Activated CD8-positive, alpha-beta memory T cell treated with anti-CD3 and anti-CD28 coated beads, Interleukin-2, amount 50 U/mL, for 1 hour (primary cell): ENCODE data around the gene RARA.

ENCODE experiments used
- DNase-seq: peaks from one replicate; pipeline ENCODE4 v3.0.0-alpha.2; 2020; ENCODE audit errors: extremely low read depth

Gene RARA

DNA sequence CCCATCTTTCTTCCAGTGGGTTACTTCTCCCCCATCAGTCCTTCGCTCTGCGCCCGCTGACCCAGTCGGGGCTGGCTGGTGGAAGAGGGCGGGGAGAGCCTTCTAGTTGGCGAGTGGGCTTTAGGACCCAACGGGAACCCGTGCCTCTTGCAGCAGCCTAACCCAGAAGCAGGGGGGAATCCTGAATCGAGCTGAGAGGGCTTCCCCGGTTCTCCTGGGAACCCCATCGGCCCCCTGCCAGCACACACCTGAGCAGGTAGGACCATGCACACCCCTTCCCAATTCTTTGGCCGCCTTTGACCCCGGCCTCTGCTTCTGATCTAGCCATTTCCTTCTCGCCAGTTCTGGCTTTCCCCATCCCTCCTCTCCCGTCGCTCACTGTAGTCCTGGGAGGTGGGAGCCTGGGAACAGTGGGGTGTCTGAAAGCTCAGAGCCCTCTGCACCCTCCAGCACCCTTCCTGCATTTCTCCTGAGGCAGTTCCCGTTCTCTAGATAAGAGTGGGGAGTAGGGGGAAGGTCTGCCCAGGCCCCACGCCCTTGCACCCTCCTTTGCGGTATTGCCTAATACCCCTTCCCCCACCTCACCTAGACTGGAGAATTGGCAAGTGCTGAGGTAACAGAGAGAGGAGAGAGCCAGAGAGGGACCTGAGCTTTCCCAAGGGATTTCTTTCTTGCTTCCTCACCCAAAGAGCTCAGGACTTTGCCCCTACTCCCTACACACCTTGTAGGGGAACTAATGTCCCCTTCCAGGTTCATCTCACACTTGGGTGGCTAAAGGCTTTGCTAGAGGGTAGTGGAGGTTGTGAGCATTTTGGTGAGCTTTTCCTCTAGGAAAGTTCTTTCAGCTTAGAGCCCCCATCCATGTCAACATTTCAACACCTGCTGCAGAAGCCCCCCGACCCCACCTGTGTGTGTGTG, at the start of gene RARA:
RARA (plus strand) TSS at position 150 of the 918 bp plus-strand sequence. CDS start 22,039 bp downstream, outside the sequence.
- DNase-seq = no peak

GRCh38 chr17:40259505-40259904, 49.5 kb upstream of the RARA start:
- no peak for DNase-seq

- no peak for DNase-seq
Measured at GRCh38 chr17:40260528-40260927, 48.5 kb upstream of the RARA start.

DNA sequence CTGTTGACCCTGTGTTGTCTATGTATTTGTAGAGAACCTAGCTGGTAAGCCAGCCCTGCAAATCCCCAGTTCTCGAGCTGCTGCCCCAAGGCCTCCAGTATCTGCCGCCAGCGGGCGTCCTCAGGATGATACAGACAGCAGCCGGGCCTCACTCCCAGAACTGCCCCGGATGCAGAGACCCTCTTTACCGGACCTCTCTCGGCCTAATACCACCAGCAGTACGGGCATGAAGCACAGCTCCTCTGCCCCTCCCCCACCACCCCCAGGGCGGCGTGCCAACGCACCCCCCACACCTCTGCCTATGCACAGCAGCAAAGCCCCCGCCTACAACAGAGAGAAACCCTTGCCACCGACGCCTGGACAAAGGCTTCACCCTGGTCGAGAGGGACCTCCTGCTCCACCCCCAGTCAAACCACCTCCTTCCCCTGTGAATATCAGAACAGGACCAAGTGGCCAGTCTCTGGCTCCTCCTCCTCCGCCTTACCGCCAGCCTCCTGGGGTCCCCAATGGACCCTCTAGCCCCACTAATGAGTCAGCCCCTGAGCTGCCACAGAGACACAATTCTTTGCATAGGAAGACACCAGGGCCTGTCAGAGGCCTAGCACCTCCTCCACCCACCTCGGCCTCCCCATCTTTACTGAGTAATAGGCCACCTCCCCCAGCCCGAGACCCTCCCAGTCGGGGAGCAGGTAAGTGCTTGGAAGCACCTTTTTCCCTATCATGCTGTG, 44.4 kb upstream of the RARA start:
- no peak for DNase-seq

DNA sequence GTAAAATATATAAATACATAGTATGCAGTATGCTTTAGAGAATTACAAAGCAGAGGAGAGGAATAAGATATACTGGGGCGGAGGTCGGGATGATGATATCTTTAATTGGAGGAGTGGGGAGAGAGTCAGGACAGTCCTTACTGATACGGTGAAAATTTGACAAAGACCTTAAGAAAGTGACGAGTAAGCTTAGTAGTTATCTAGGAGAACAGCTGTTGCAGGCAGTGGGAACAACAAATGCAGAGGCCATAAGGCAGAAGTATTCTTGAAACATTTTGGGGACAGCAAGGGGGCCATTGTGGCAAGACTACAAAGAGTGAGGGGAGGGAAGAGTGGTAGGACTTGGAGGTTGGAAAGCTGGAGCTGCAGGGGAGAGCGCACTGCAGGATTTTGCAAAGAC, 43.6 kb upstream of the RARA start:
- DNase-seq = no peak

DNA sequence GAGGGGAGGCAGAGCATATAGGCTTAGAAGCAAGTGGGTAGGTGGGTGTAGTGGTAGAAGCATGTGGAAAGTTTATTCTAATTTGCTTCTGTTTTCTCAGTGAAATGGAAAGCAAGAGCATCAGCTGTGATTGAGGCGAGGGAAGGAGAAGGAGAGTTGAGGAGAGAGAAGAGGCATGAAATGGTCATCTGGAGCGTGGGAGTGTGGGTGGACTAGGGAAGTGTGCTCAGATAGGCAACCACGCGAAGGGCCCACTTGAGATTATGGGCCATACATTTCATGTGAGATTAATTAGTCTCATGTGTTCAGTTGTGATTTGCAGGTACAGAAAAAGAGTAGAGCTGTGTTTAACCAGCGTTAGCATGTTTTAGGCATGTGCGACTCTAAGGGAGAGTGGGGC, 42.1 kb upstream of the RARA start:
- DNase-seq = no peak

GRCh38 chr17:40268141-40268712, 40.8 kb upstream of the RARA start:
- DNase-seq = no peak

DNA sequence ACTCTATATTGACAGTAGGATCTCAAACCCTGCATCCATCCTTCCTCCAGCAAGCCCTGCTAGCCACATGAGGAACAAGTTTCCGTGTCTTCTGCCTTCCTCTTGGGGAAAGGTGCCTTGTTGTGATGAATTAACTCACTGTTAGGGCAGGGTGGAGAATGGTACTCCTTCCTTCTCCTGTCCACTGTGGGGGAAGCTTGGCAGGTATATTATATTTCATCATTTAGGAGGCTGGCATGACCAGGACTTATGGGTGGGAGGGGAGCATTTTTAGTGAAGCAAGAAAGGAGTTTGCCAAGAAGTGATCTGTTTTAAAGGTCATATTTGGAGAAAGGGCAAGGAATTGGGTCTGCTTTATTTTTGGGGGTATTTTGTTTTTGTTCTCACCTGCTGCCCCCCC, 30.6 kb upstream of the RARA start:
- no peak for DNase-seq

DNA sequence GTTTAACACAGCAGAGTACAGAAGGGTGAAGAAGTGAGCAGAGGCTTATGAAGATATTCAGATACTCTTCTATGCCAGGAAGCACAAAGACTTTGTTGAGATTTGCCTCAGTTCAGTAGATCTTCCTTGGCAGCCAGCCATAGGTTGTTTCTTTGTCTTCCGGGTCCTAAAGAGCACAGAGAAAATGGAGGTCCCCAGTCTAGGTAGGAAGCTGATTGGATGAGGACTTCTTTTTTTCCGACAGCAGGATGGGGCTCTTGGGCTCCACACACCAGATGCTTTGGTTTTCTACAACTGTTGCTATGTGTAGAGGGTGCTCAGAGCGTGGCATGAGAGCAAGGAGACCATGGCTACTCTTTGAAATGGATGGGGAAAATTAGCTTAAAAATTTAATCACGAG, 29.6 kb upstream of the RARA start:
- no peak for DNase-seq

GRCh38 chr17:40281663-40282062, 27.3 kb upstream of the RARA start:
- no peak for DNase-seq

GRCh38 chr17:40283662-40284061, 25.3 kb upstream of the RARA start:
- no peak for DNase-seq

- no peak for DNase-seq
Measured at GRCh38 chr17:40284085-40284713, 24.8 kb upstream of the RARA start.

DNA sequence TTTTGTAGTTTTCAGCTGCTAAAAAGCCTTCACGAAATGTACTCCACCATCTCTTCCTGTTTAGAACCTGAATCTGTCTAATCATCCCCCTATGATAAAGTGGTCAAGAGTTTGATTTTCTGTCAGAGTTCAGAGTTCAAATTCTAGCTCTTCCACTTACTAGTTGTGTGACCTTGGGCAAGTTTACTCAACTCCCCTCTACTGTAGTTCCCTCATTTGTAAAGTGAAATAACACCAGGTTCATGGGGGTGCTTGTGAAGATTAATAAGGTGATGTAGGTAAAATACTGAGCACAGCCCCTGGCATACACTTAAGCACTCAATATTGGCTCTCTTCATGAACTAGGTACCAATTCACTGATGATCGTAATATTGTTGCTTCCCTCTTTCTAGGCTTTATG, 22.5 kb upstream of the RARA start:
- no peak for DNase-seq

- no peak for DNase-seq
Measured at GRCh38 chr17:40287159-40287493, 21.9 kb upstream of the RARA start.

DNA sequence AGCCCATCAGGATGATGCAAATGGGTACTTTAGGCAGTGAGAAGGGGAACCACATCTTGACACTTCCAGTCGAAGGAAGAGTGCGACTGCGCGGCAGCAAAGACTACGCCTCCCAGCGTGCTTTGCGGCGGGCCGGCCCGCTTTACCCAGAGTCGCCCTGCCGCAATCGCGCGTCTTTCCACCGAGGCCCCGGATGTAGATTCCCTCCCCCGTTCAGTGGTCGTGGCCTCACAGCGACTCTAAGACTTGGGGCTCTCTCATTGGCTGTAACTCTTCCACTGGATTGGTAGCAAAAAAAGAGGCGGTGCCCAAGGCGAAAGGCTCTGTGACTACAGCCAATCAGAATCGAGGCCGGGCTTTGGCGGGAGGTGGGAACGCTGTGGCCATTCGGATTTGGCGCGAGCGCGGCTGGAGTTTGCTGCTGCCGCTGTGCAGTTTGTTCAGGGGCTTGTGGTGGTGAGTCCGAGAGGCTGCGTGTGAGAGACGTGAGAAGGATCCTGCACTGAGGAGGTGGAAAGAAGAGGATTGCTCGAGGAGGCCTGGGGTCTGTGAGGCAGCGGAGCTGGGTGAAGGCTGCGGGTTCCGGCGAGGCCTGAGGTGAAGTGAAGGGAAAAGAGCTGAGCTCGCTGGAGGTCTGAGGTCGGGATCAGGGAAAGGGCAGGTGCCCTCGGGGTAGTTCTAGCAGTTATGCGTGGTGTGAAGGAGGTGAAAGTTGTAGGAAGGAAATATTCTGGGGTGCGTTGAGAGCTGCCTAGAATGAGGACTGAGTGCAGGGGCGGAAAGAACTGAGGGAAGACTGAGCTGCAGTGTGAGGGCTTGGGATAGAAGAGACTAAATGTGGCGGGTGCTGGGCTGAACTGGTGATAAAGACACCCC, 21.2 kb upstream of the RARA start, which contains the start of gene CDC6:
CDC6 (plus strand) TSS at position 386 of the 876 bp plus-strand sequence. CDS start 1,542 bp downstream, outside the sequence.
- DNase-seq = peak; percentile 94

- DNase-seq = no peak
Measured at GRCh38 chr17:40290629-40291280, 18.2 kb upstream of the RARA start.

DNA sequence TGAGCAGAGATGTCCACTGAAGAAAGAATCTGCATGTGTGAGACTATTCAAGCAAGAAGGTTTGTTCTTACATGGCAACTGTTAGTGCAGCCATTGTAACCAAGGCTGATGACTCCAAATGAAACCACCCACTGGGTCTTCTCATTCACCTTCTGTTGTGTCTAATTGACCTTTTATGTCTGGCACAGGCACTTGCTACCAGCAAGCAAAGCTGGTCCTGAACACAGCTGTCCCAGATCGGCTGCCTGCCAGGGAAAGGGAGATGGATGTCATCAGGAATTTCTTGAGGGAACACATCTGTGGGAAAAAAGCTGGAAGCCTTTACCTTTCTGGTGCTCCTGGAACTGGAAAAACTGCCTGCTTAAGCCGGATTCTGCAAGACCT, 17.7 kb upstream of the RARA start:
- DNase-seq = no peak

DNA sequence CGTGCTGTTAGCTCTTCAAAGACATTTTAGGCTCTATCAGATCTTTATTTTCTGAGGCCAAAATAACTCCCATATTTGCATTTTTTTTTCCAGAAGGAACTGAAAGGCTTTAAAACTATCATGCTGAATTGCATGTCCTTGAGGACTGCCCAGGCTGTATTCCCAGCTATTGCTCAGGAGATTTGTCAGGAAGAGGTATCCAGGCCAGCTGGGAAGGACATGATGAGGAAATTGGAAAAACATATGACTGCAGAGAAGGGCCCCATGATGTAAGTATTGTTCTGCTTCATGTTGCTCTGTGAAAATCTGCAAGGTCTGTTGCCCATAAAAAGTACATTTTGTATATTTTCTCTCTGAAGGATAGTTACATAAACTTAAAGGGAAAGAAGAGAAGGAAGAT, 15.6 kb upstream of the RARA start:
- no peak for DNase-seq

GRCh38 chr17:40295488-40296436, 13.2 kb upstream of the RARA start:
- DNase-seq = no peak

GRCh38 chr17:40297511-40297910, 11.5 kb upstream of the RARA start:
- no peak for DNase-seq
